Activated CD8-positive, alpha-beta memory T cell treated with anti-CD3 and anti-CD28 coated beads, Interleukin-2, amount 10 ng/mL, durations not matched to agents 7 days and 5 days (primary cell): ENCODE results near the gene SYNPO2L. TPM values are rescaled to one million over a fixed set of nuclear protein-coding genes. Genes with fewer than 3 reads are reported as not detected.

Experiments
- ATAC-seq: fragments of 150-1000 bp; cut with Tn5 transposase; one replicate; pipeline ENCODE4 v1.10.0; 2021; ENCODE audit warnings: moderate library complexity
- CTCF ChIA-PET: fragments of 350-600 bp; sonication (Branson Sonifier 250); formaldehyde crosslinking; loops from one replicate; lab custom pipeline; 2021; ENCODE audit warnings: antibody characterized with exemption; lab: Charles Lee
- DNase-seq: peaks from one replicate; pipeline ENCODE4 v3.0.0-alpha.2; 2020
- H3K27ac Mint-ChIP-seq: one replicate; pipeline ENCODE4 v1.8.0; 2021; ENCODE audit warnings: mild to moderate bottlenecking, mixed read lengths
- H3K27me3 Mint-ChIP-seq: one replicate; pipeline ENCODE4 v1.8.0; 2021; ENCODE audit warnings: mixed read lengths
- H3K36me3 Mint-ChIP-seq: one replicate; pipeline ENCODE4 v1.8.0; 2021; ENCODE audit warnings: mild to moderate bottlenecking, mixed read lengths
- H3K4me1 Mint-ChIP-seq: one replicate; pipeline ENCODE4 v1.8.0; 2021; ENCODE audit warnings: mixed read lengths
- H3K4me3 Mint-ChIP-seq: one replicate; pipeline ENCODE4 v1.8.0; 2021; ENCODE audit warnings: mild to moderate bottlenecking, moderate library complexity, mixed read lengths
- H3K9me3 Mint-ChIP-seq: one replicate; pipeline ENCODE4 v1.8.0; 2022; ENCODE audit warnings: low read depth, mixed read lengths
- total RNA-seq, 2 experiments: library from RNA; stranded (reverse); gene quantifications; one replicate each; pipeline ENCODE4 v1.2.3, GENCODE V29; 2021

SYNPO2L gene
- total RNA-seq, 2 experiments from 2014 or later = 0.06 TPM; not detected in 1

GRCh38 chr10:73646598-73647041, 9.2 kb downstream of the SYNPO2L start:
- peaks cover 25% of the 10 kb centered on the region for H3K4me1 Mint-ChIP-seq
- no peaks in the 10 kb centered on the region for H3K27me3 Mint-ChIP-seq
- H3K36me3 Mint-ChIP-seq = no peaks in the 10 kb centered on the region
- DNase-seq (no peak), ATAC-seq (no peak)
- H3K27ac Mint-ChIP-seq = no peak overlapping the region
- CTCF ChIA-PET = interaction anchor here (1.3 to 9.4 kb wide), 2 partner anchors 9 to 116 kb away, joined by 3 to 151 read pairs; partner anchors contain the start of gene SYNPO2L
- no peak overlapping the region for H3K4me3 Mint-ChIP-seq
- H3K9me3 Mint-ChIP-seq = no peaks in the 10 kb centered on the region

- DNase-seq = no peak
- H3K36me3 Mint-ChIP-seq = no peaks in the 10 kb centered on the region
- peaks cover 21% of the 10 kb centered on the region for H3K4me1 Mint-ChIP-seq
- H3K4me3 Mint-ChIP-seq = no peak overlapping the region
- CTCF ChIA-PET = interaction anchor here (0.8 to 9.4 kb wide), 11 partner anchors 8 to 398 kb away, joined by 3 to 151 read pairs (median 7); partner anchors contain the start of genes DNAJC9, SYNPO2L and USP54
- no peak overlapping the region for H3K27ac Mint-ChIP-seq
- no peak for ATAC-seq
- no peaks in the 10 kb centered on the region for H3K9me3 Mint-ChIP-seq
- H3K27me3 Mint-ChIP-seq = no peaks in the 10 kb centered on the region
Measured at GRCh38 chr10:73645251-73645650, 10.6 kb downstream of the SYNPO2L start.

GRCh38 chr10:73644767-73645166, 11.1 kb downstream of the SYNPO2L start:
- no peak overlapping the region for H3K4me3 Mint-ChIP-seq
- peaks cover 21% of the 10 kb centered on the region for H3K4me1 Mint-ChIP-seq
- H3K9me3 Mint-ChIP-seq = no peaks in the 10 kb centered on the region
- no peaks in the 10 kb centered on the region for H3K36me3 Mint-ChIP-seq
- no peaks in the 10 kb centered on the region for H3K27me3 Mint-ChIP-seq
- DNase-seq (no peak), ATAC-seq (no peak)
- no peak overlapping the region for H3K27ac Mint-ChIP-seq
- CTCF ChIA-PET = interaction anchor here (0.8 to 9.4 kb wide), 22 partner anchors 9 to 476 kb away, joined by 3 to 151 read pairs (median 6); partner anchors contain the start of genes DNAJC9, ECD, FAM149B1 and USP54

- peaks cover 21% of the 10 kb centered on the region for H3K4me1 Mint-ChIP-seq
- CTCF ChIA-PET = interaction anchor here (0.6 to 9.4 kb wide), 41 partner anchors 9 to 480 kb away, joined by 3 to 151 read pairs (median 4); partner anchors contain the start of genes CFAP70, CHCHD1, DNAJC9 and ECD
- no peaks in the 10 kb centered on the region for H3K36me3 Mint-ChIP-seq
- ATAC-seq = peak; percentile 84
- H3K27me3 Mint-ChIP-seq = no peaks in the 10 kb centered on the region
- no peaks in the 10 kb centered on the region for H3K9me3 Mint-ChIP-seq
- H3K27ac Mint-ChIP-seq = peak overlapping the region; percentile 69
- DNase-seq = peak; percentile 63
- no peak overlapping the region for H3K4me3 Mint-ChIP-seq
Measured at GRCh38 chr10:73644015-73644743, 11.7 kb downstream of the SYNPO2L start.

- Mint-ChIP-seq H3K4me3 (no peak overlapping the region), H3K9me3 (no peaks in the 10 kb centered on the region), H3K27ac (peak overlapping the region; percentile 68), H3K27me3 (no peaks in the 10 kb centered on the region), H3K4me1 (peaks cover 21% of the 10 kb centered on the region), H3K36me3 (no peaks in the 10 kb centered on the region)
- CTCF ChIA-PET = interaction anchor here (0.6 to 9.4 kb wide), 35 partner anchors 8 to 479 kb away, joined by 3 to 151 read pairs (median 4); partner anchors contain the start of genes CFAP70, CHCHD1, DNAJC9 and ECD
- no peak for DNase-seq
- ATAC-seq = no peak
Measured at GRCh38 chr10:73643362-73643761, 12.5 kb downstream of the SYNPO2L start.

- Mint-ChIP-seq H3K4me1 (peaks cover 21% of the 10 kb centered on the region), H3K27me3 (no peaks in the 10 kb centered on the region), H3K27ac (no peak within 1 kb of the TSS), H3K9me3 (no peaks in the 10 kb centered on the region), H3K4me3 (no peak within 1 kb of the TSS), H3K36me3 (no peaks in the 10 kb centered on the region)
- CTCF ChIA-PET = interaction anchor here (0.7 to 9.4 kb wide), 4 partner anchors 104 to 377 kb away, joined by 4 to 151 read pairs (median 4); no protein-coding TSS in a partner anchor
- no peak for ATAC-seq
- no peak for DNase-seq
Measured at GRCh38 chr10:73641328-73642060, 14.3 kb downstream of the SYNPO2L start, which contains the start of gene MYOZ1. Gene MYOZ1, minus strand, starts transcription at chr10:73641474. Its CDS starts 1,457 bp downstream, at chr10:73640017.

GRCh38 chr10:73639286-73639685, 16.5 kb downstream of the SYNPO2L start:
- Mint-ChIP-seq H3K36me3 (no peaks in the 10 kb centered on the region), H3K4me3 (no peak overlapping the region), H3K27me3 (no peaks in the 10 kb centered on the region), H3K9me3 (no peaks in the 10 kb centered on the region), H3K27ac (no peak overlapping the region), H3K4me1 (peaks cover 9% of the 10 kb centered on the region)
- no peak for ATAC-seq
- CTCF ChIA-PET = interaction anchor here (0.7 to 1.6 kb wide), 2 partner anchors 110 to 157 kb away, joined by 3 read pairs; no protein-coding TSS in a partner anchor
- no peak for DNase-seq

- Mint-ChIP-seq H3K36me3 (no peaks in the 10 kb centered on the region), H3K4me1 (no peaks in the 10 kb centered on the region), H3K4me3 (no peak overlapping the region), H3K27ac (no peak overlapping the region), H3K9me3 (no peaks in the 10 kb centered on the region), H3K27me3 (no peaks in the 10 kb centered on the region)
- DNase-seq = no peak
- CTCF ChIA-PET = interaction anchor here (1.9 kb wide), 1 partner anchor 106 kb away, joined by 4 read pairs; no protein-coding TSS in a partner anchor
- peak; percentile 27 for ATAC-seq
Measured at GRCh38 chr10:73635781-73636180, 20.0 kb downstream of the SYNPO2L start.

GRCh38 chr10:73634421-73634820, 21.4 kb downstream of the SYNPO2L start:
- no peaks in the 10 kb centered on the region for H3K36me3 Mint-ChIP-seq
- H3K4me1 Mint-ChIP-seq = no peaks in the 10 kb centered on the region
- DNase-seq (no peak), ATAC-seq (no peak)
- no peaks in the 10 kb centered on the region for H3K9me3 Mint-ChIP-seq
- no peak overlapping the region for H3K4me3 Mint-ChIP-seq
- CTCF ChIA-PET = interaction anchor here (1.2 to 1.9 kb wide), 2 partner anchors 9 to 105 kb away, joined by 4 to 6 read pairs; no protein-coding TSS in a partner anchor
- H3K27me3 Mint-ChIP-seq = no peaks in the 10 kb centered on the region
- no peak overlapping the region for H3K27ac Mint-ChIP-seq

- Mint-ChIP-seq H3K27ac (no peak overlapping the region), H3K4me3 (no peak overlapping the region), H3K36me3 (peaks cover 4% of the 10 kb centered on the region), H3K9me3 (no peaks in the 10 kb centered on the region), H3K27me3 (no peaks in the 10 kb centered on the region), H3K4me1 (peaks cover 22% of the 10 kb centered on the region)
- CTCF ChIA-PET = interaction anchor here (2.3 to 7.8 kb wide), 2 partner anchors 14 to 100 kb away, joined by 8 to 35 read pairs; no protein-coding TSS in a partner anchor
- DNase-seq (no peak), ATAC-seq (no peak)
Measured at GRCh38 chr10:73629165-73629564, 26.7 kb downstream of the SYNPO2L start.

- H3K36me3 Mint-ChIP-seq = peaks cover 4% of the 10 kb centered on the region
- CTCF ChIA-PET = interaction anchor here (1.2 to 7.8 kb wide), 3 partner anchors 15 to 99 kb away, joined by 3 to 35 read pairs (median 8); no protein-coding TSS in a partner anchor
- DNase-seq (no peak), ATAC-seq (no peak)
- H3K27me3 Mint-ChIP-seq = no peaks in the 10 kb centered on the region
- H3K4me3 Mint-ChIP-seq = no peak overlapping the region
- H3K9me3 Mint-ChIP-seq = no peaks in the 10 kb centered on the region
- peaks cover 27% of the 10 kb centered on the region for H3K4me1 Mint-ChIP-seq
- no peak overlapping the region for H3K27ac Mint-ChIP-seq
Measured at GRCh38 chr10:73628405-73628804, 27.4 kb downstream of the SYNPO2L start.

GRCh38 chr10:73627300-73627699, 28.5 kb downstream of the SYNPO2L start:
- CTCF ChIA-PET = interaction anchor here (1.2 to 7.8 kb wide), 3 partner anchors 16 to 98 kb away, joined by 3 to 35 read pairs (median 8); no protein-coding TSS in a partner anchor
- H3K27me3 Mint-ChIP-seq = no peaks in the 10 kb centered on the region
- H3K36me3 Mint-ChIP-seq = peaks cover 4% of the 10 kb centered on the region
- H3K4me3 Mint-ChIP-seq = peak overlapping the region; percentile 98
- H3K4me1 Mint-ChIP-seq = peaks cover 27% of the 10 kb centered on the region
- ATAC-seq (no peak), DNase-seq (no peak)
- no peak overlapping the region for H3K27ac Mint-ChIP-seq
- H3K9me3 Mint-ChIP-seq = no peaks in the 10 kb centered on the region
